Measurements from ENCODE around the gene PDE4D. TPM values are rescaled to one million over a fixed set of nuclear protein-coding genes. Genes with fewer than 3 reads are reported as not detected.

Gene PDE4D
- total and polyA plus RNA-seq, 2 of the 4 experiments (the other 2 are of a cell fraction) = 1.4 to 7.9 TPM

DNA sequence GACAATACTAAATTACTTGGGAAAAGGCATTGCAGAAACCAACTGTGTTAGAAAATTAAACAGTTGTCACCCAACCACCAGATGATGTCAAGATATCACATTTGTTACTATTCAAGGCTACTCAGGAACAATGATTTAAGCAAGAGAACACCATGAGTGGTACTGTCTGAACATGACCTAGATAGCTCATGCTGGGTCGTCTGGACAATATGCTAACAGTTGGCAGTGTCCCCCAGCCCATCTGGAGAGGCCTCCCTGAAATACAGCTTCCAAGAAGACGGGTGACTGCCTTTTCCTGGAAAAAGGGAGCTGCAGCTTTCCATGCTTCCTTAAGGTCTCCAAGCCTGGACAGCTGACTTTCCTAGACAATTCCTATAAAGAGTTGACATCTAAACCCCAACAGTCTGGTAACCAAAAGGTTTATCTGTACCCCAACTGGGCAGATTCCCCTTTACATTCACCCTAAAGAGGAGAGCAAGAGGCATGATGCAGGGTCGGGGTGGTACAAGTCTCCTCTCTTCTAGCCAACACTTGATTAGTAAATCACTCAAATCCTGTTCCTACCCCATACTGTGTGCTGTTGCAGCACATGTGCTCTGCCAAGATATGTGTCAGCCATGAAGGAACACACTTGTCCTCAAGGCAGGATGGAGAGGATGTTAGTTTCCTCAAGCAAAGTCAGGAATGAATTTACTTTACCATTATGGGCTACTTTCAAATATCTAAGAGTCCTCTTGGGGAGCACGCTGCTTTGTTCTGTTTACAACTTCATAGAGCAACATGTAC, 433.0 kb downstream of the PDE4D start:
- H2BK5ac ChIP-seq (ENCODE audit: low read depth, low read length, poor library complexity, severe bottlenecking) = no peak overlapping the region
- H3K4me2 ChIP-seq (ENCODE audit: low read depth, low read length) = no peak overlapping the region
- no peak overlapping the region for H3K18ac ChIP-seq (ENCODE audit: low read depth, low read length)
- H3K9ac ChIP-seq (ENCODE audit: low read depth, low read length) = no peak overlapping the region
- intact Hi-C loops (cut with micrococcal nuclease) (no loop called here), in situ Hi-C loops (cut with MboI; ENCODE audit: low sequenced_read_pairs) (no loop called here), dilution Hi-C loops (cut with HindIII; ENCODE audit: low sequenced_read_pairs, unreplicated experiment) (no loop called here)
- H2BK120ac ChIP-seq (ENCODE audit: low read depth, low read length) = no peak overlapping the region
- no peak overlapping the region for H3K56ac ChIP-seq (ENCODE audit: extremely low read depth, insufficient read depth, low read length)
- no peak for TF ChIP-seq POLR2A (IDR thresholded peaks at IDR 0.05; ENCODE audit: low read depth, low read length)
- TF ChIP-seq SMC3 (IDR thresholded peaks at IDR 0.05; ENCODE audit: low read depth, low read length) = no peak
- no peak for TF ChIP-seq CHD1 (IDR thresholded peaks at IDR 0.05; ENCODE audit: low read depth, low read length)
- TF ChIP-seq RCOR1 (IDR thresholded peaks at IDR 0.05; ENCODE audit: insufficient replicate concordance, low read length) = no peak
- no peak for TF ChIP-seq RAD21 (IDR thresholded peaks at IDR 0.05; ENCODE audit: low read length)
- no peak for TF ChIP-seq RFX5 (IDR thresholded peaks at IDR 0.05; ENCODE audit: low read depth, low read length)
- no peak for TF ChIP-seq MAFK (IDR thresholded peaks at IDR 0.05; ENCODE audit: low read depth, low read length)
- TF ChIP-seq, protein P1, sequence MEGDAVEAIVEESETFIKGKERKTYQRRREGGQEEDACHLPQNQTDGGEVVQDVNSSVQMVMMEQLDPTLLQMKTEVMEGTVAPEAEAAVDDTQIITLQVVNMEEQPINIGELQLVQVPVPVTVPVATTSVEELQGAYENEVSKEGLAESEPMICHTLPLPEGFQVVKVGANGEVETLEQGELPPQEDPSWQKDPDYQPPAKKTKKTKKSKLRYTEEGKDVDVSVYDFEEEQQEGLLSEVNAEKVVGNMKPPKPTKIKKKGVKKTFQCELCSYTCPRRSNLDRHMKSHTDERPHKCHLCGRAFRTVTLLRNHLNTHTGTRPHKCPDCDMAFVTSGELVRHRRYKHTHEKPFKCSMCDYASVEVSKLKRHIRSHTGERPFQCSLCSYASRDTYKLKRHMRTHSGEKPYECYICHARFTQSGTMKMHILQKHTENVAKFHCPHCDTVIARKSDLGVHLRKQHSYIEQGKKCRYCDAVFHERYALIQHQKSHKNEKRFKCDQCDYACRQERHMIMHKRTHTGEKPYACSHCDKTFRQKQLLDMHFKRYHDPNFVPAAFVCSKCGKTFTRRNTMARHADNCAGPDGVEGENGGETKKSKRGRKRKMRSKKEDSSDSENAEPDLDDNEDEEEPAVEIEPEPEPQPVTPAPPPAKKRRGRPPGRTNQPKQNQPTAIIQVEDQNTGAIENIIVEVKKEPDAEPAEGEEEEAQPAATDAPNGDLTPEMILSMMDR (conservative IDR thresholded peaks at IDR 0.05; ENCODE audit: low read depth, low read length) = no peak
- no peak for TF ChIP-seq BHLHE40 (IDR thresholded peaks at IDR 0.05; ENCODE audit: low read depth, low read length)
- TF ChIP-seq, protein P2, sequence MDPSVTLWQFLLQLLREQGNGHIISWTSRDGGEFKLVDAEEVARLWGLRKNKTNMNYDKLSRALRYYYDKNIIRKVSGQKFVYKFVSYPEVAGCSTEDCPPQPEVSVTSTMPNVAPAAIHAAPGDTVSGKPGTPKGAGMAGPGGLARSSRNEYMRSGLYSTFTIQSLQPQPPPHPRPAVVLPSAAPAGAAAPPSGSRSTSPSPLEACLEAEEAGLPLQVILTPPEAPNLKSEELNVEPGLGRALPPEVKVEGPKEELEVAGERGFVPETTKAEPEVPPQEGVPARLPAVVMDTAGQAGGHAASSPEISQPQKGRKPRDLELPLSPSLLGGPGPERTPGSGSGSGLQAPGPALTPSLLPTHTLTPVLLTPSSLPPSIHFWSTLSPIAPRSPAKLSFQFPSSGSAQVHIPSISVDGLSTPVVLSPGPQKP (IDR thresholded peaks at IDR 0.05; ENCODE audit: borderline replicate concordance, low read depth, low read length) = no peak
- TF ChIP-seq, protein P3, sequence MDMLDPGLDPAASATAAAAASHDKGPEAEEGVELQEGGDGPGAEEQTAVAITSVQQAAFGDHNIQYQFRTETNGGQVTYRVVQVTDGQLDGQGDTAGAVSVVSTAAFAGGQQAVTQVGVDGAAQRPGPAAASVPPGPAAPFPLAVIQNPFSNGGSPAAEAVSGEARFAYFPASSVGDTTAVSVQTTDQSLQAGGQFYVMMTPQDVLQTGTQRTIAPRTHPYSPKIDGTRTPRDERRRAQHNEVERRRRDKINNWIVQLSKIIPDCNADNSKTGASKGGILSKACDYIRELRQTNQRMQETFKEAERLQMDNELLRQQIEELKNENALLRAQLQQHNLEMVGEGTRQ (IDR thresholded peaks at IDR 0.05; ENCODE audit: low read depth, low read length) = no peak
- no peak for TF ChIP-seq FOS (IDR thresholded peaks at IDR 0.05; ENCODE audit: low read depth, low read length)
- H2BK15ac ChIP-seq (ENCODE audit: low read depth, low read length) = no peak overlapping the region
- ATAC-seq (ENCODE audit: low read depth) (no peak), DNase-seq (no peak)
- H3K23ac ChIP-seq (ENCODE audit: low read depth, low read length) = no peak overlapping the region
- H2AFZ ChIP-seq (replicated peaks; ENCODE audit: low read length, poor library complexity) = no peak overlapping the region
- H3K27me3 ChIP-seq (ENCODE audit: control insufficient read depth, insufficient read depth, low read length) = peaks cover 2% of the 10 kb centered on the region; the same call in 1 of the 2 replicates
- H4K8ac ChIP-seq (ENCODE audit: low read depth in 2 of 2, low read length in 2 of 2) = no peak overlapping the region
- H2AK5ac ChIP-seq (ENCODE audit: low read depth, low read length) = no peak overlapping the region
- H3K9me1 ChIP-seq (ENCODE audit: insufficient read depth, low read length) = no peaks in the 10 kb centered on the region
- no peak overlapping the region for H3K14ac ChIP-seq (replicated peaks; ENCODE audit: low read depth, low read length)
- no peak overlapping the region for H3K4ac ChIP-seq (ENCODE audit: low read depth, low read length)
- POLR2A ChIA-PET (ENCODE audit: unreplicated experiment) = no interaction called here
- H3K9me3 ChIP-seq (ENCODE audit: control insufficient read depth, insufficient read depth, low read length) = no peaks in the 10 kb centered on the region
- H3K79me1 ChIP-seq (ENCODE audit: low read depth in 1 of 2, low read length in 2 of 2) = no peaks in the 10 kb centered on the region
- no peak overlapping the region for H3K4me3 ChIP-seq (ENCODE audit: insufficient read depth, low read depth, low read length)
- no peaks in the 10 kb centered on the region for H3K36me3 ChIP-seq (ENCODE audit: control insufficient read depth, insufficient read depth, low read length)
- CTCF ChIA-PET = interaction anchor here (0.6 kb wide), 1 partner anchor 13 kb away, joined by 3 read pairs; no protein-coding TSS in a partner anchor
- H3K27ac ChIP-seq (ENCODE audit: insufficient read depth, low read length) = no peak overlapping the region
- H2AK9ac ChIP-seq (replicated peaks; ENCODE audit: low read depth, low read length, poor library complexity) = no peak overlapping the region
- no peaks in the 10 kb centered on the region for H3K4me1 ChIP-seq (ENCODE audit: control insufficient read depth, insufficient read depth, low read length)
- no CpG with 5 or more reads among the region's 4 CpGs for WGBS, 2 experiments (ENCODE audit: extremely low coverage in 2 of 2, insufficient read length in 1 of 2)
- H4K20me1 ChIP-seq (ENCODE audit: insufficient read depth, low read length) = no peaks in the 10 kb centered on the region
- H4K91ac ChIP-seq (ENCODE audit: insufficient read depth, low read depth, low read length) = no peak overlapping the region
- no TSS peak for BruUV-seq (replicated peaks)
- H4K5ac ChIP-seq (ENCODE audit: low read depth, low read length) = no peak overlapping the region
- no peak overlapping the region for H2BK20ac ChIP-seq (ENCODE audit: low read depth, low read length)

Measured in IMR-90 (cell line).